CD4-positive, alpha-beta memory T cell (primary cell): ENCODE data around the gene ALK. TPM values are rescaled to one million over a fixed set of nuclear protein-coding genes. Genes with fewer than 3 reads are reported as not detected.

Experiments
- CTCF ChIA-PET: fragments of 350-600 bp; sonication (Branson Sonifier 250); formaldehyde crosslinking; loops from one replicate; lab custom pipeline; 2021; ENCODE audit warnings: inconsistent platforms; ENCODE audit not compliant: partially characterized antibody; lab: Charles Lee
- POLR2A ChIA-PET: fragments of 350-600 bp; sonication (Branson Sonifier 250); formaldehyde crosslinking; loops from one replicate; lab custom pipeline; 2021; ENCODE audit not compliant: partially characterized antibody; lab: Charles Lee
- DNase-seq, 5 donors: peaks; one replicate each; pipeline versions ENCODE4 v3.0.0 to v3.0.0-alpha.2; 2020 to 2022; ENCODE audit warnings: mixed read lengths in 1 of 5
- H3K27ac ChIP-seq: one replicate; pipeline ENCODE4 v1.7.0; 2013; ENCODE audit warnings: low read depth, low read length
- H3K27me3 ChIP-seq: 2 replicates; pipeline ENCODE4 v1.7.0; 2013; ENCODE audit warnings: mild to moderate bottlenecking, low read length, moderate library complexity; ENCODE audit not compliant: insufficient read depth
- H3K36me3 ChIP-seq: 2 replicates; pipeline ENCODE4 v1.7.0; 2013; ENCODE audit warnings: mild to moderate bottlenecking, low read length, moderate library complexity; ENCODE audit not compliant: insufficient read depth
- H3K4me1 ChIP-seq: 2 replicates; pipeline ENCODE4 v1.7.0; 2013; ENCODE audit warnings: mild to moderate bottlenecking, low read length, moderate library complexity; ENCODE audit not compliant: insufficient read depth
- H3K4me3 ChIP-seq, 2 donors: one replicate each; pipeline ENCODE4 v1.7.0; 2013; ENCODE audit warnings: low read length in 2 of 2, mild to moderate bottlenecking in 1 of 2
- H3K9me3 ChIP-seq, 2 donors: one replicate each; pipeline ENCODE4 v1.7.0; 2013; ENCODE audit warnings: low read length in 2 of 2, control low read depth in 1 of 2; ENCODE audit not compliant: control insufficient read depth in 1 of 2
- H3K27ac Mint-ChIP-seq, 7 donors: one replicate each; pipeline ENCODE4 v1.8.0; 2020 to 2021; ENCODE audit warnings: mixed read lengths in 7 of 7, mild to moderate bottlenecking in 6 of 7, inconsistent platforms in 3 of 7, moderate library complexity in 3 of 7
- H3K27me3 Mint-ChIP-seq, 2 donors: one replicate each; pipeline ENCODE4 v1.8.0; 2020 to 2021; ENCODE audit warnings: mixed read lengths in 2 of 2
- H3K36me3 Mint-ChIP-seq, 2 donors: one replicate each; pipeline ENCODE4 v1.8.0; 2020 to 2021; ENCODE audit warnings: mixed read lengths in 2 of 2, inconsistent platforms in 1 of 2, mild to moderate bottlenecking in 1 of 2
- H3K4me1 Mint-ChIP-seq, 4 donors: one replicate each; pipeline ENCODE4 v1.8.0; 2020 to 2021; ENCODE audit warnings: mixed read lengths in 4 of 4, mild to moderate bottlenecking in 1 of 4
- H3K4me3 Mint-ChIP-seq, 8 donors: one replicate each; pipeline ENCODE4 v1.8.0; 2020 to 2021; ENCODE audit warnings: mixed read lengths in 8 of 8, mild to moderate bottlenecking in 7 of 8, moderate library complexity in 6 of 8, inconsistent platforms in 3 of 8
- H3K9me3 Mint-ChIP-seq, 8 donors: one replicate each; pipeline ENCODE4 v1.8.0; 2020 to 2021; ENCODE audit warnings: mixed read lengths in 8 of 8, mild to moderate bottlenecking in 5 of 8, inconsistent platforms in 3 of 8, moderate library complexity in 1 of 8
- intact Hi-C: fragments of 100-400 bp; cut with micrococcal nuclease; formaldehyde crosslinking; loops from one replicate; pipeline ENCODE4 v1.15.1; 2023
- polyA plus RNA-seq, 2 donors: library from polyadenylated mRNA; unstranded; fragments of 300-500 nt; fragmentation: Illumina TruSeq; gene quantifications; one replicate each; pipeline ENCODE4 v1.2.3, GENCODE V29; 2021
- total RNA-seq, 2 experiments: library from RNA; stranded (reverse); gene quantifications; one replicate each; pipeline ENCODE4 v1.2.3, GENCODE V29; 2021

The ALK gene
- total and polyA plus RNA-seq, 4 experiments from 2014 or later = 0.07 TPM; not detected in 3

GRCh38 chr2:29336341-29337241 is 584.8 kb downstream of the ALK start:
- Mint-ChIP-seq H3K27ac (no peak overlapping the region), H3K9me3 (no peaks in the 10 kb centered on the region), H3K36me3 (no peaks in the 10 kb centered on the region), H3K4me3 (no peak overlapping the region), H3K4me1 (peaks cover 0 to 2% (median 0%) of the 10 kb centered on the region in 4 donors), H3K27me3 (no peaks in the 10 kb centered on the region)
- ChIA-PET CTCF (no interaction called here), POLR2A (no interaction called here)
- Histone ChIP-seq H3K27me3 (no peaks in the 10 kb centered on the region), H3K9me3 (no peaks in the 10 kb centered on the region), H3K4me1 (no peaks in the 10 kb centered on the region), H3K27ac (no peak overlapping the region), H3K4me3 (no peak overlapping the region), H3K36me3 (no peaks in the 10 kb centered on the region)
- intact Hi-C loops = no loop called here
- DNase-seq = no peak

DNA sequence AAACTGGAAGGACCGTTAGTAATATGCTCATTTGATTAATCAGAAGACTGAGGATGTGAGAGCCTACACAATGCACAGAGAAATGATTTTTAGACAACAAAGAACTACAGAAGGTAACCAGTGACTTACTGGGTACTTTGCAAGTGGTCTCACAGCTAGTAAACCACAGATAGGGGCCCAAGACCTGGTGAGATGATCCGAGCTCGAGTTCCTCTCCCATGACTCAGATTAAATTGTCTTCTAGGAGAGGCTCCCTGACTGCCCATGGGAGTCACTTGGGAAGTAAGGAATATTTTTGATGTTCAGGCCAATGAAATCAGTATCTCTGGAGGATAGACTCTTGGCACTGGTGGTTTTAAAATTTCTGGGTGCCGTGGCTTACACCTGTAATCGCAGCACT is 586.0 kb downstream of the ALK start:
- Histone ChIP-seq H3K9me3 (no peaks in the 10 kb centered on the region), H3K27me3 (no peaks in the 10 kb centered on the region), H3K4me3 (no peak overlapping the region), H3K27ac (no peak overlapping the region), H3K36me3 (no peaks in the 10 kb centered on the region), H3K4me1 (no peaks in the 10 kb centered on the region)
- Mint-ChIP-seq H3K4me1 (peaks cover 0 to 2% (median 0%) of the 10 kb centered on the region in 4 donors), H3K9me3 (no peaks in the 10 kb centered on the region), H3K36me3 (no peaks in the 10 kb centered on the region), H3K27me3 (no peaks in the 10 kb centered on the region), H3K4me3 (no peak overlapping the region), H3K27ac (no peak overlapping the region)
- intact Hi-C loops = no loop called here
- POLR2A ChIA-PET = no interaction called here
- CTCF ChIA-PET = no interaction called here
- DNase-seq = no peak

DNA sequence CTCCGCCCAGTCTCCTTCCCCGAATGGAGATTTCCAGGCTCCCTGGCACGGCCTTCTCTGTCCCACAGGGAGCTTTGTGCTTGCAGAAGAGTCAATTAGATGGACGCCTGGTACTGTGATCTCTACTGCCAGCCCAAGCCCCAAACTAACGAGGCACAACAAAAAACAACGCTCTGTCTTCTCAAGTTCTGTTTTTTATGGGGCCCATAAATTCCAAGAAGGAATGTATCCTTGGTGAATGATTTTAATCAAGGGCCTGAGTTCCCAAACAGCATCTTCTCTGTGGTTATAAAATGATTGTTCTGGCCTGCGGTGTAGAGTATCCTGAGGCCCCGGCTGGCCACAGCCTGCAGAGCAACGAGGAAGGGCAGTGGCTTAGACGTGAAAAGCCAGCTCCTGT is 586.7 kb downstream of the ALK start:
- DNase-seq = no peak
- H3K9me3 ChIP-seq = no peaks in the 10 kb centered on the region
- no peaks in the 10 kb centered on the region for H3K36me3 ChIP-seq
- Mint-ChIP-seq H3K27ac (no peak overlapping the region), H3K4me1 (peaks cover 0 to 2% (median 0%) of the 10 kb centered on the region in 4 donors), H3K4me3 (no peak overlapping the region), H3K9me3 (no peaks in the 10 kb centered on the region), H3K36me3 (no peaks in the 10 kb centered on the region), H3K27me3 (no peaks in the 10 kb centered on the region)
- CTCF ChIA-PET = no interaction called here
- no peak overlapping the region for H3K27ac ChIP-seq
- intact Hi-C loops = no loop called here
- no peaks in the 10 kb centered on the region for H3K4me1 ChIP-seq
- H3K27me3 ChIP-seq = no peaks in the 10 kb centered on the region
- POLR2A ChIA-PET = no interaction called here
- H3K4me3 ChIP-seq = no peak overlapping the region

DNA sequence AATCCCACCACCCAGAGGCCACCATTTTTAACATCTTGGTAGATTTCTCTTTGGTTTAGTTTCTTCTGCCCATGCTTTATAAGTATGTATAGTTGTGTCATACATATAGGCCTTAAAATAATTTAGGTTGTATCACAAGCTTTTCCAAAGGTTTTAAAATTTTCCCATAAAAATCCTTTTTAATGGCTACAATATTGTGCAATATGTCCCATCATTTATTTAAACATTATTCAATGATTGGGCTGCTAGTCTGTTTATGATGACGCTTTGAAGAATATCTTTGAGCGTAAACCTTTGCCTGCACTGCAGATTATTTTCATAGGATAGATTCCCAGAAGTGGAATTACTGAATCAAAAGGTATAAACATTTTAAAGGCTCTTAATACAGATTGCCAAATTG is 588.8 kb downstream of the ALK start:
- H3K4me1 Mint-ChIP-seq = peaks cover 0 to 2% (median 0%) of the 10 kb centered on the region in 4 donors
- Histone ChIP-seq H3K4me3 (no peak overlapping the region), H3K36me3 (no peaks in the 10 kb centered on the region), H3K4me1 (no peaks in the 10 kb centered on the region), H3K9me3 (no peaks in the 10 kb centered on the region), H3K27me3 (no peaks in the 10 kb centered on the region), H3K27ac (no peak overlapping the region)
- H3K4me3 Mint-ChIP-seq = no peak overlapping the region
- POLR2A ChIA-PET = no interaction called here
- H3K36me3 Mint-ChIP-seq = no peaks in the 10 kb centered on the region
- H3K27ac Mint-ChIP-seq = no peak overlapping the region
- CTCF ChIA-PET = interaction anchor here (2.5 kb wide), 1 partner anchor 24 kb away, joined by 11 read pairs; no protein-coding TSS in a partner anchor
- no peaks in the 10 kb centered on the region for H3K9me3 Mint-ChIP-seq
- DNase-seq = no peak
- intact Hi-C loops = no loop called here
- H3K27me3 Mint-ChIP-seq = no peaks in the 10 kb centered on the region

- Mint-ChIP-seq H3K36me3 (no peaks in the 10 kb centered on the region), H3K9me3 (no peaks in the 10 kb centered on the region), H3K4me1 (no peaks in the 10 kb centered on the region), H3K27ac (no peak overlapping the region), H3K4me3 (no peak overlapping the region), H3K27me3 (peaks cover 0 to 2% of the 10 kb centered on the region in 2 donors)
- Histone ChIP-seq H3K4me1 (no peaks in the 10 kb centered on the region), H3K4me3 (no peak overlapping the region), H3K36me3 (no peaks in the 10 kb centered on the region), H3K27ac (no peak overlapping the region), H3K9me3 (no peaks in the 10 kb centered on the region), H3K27me3 (no peaks in the 10 kb centered on the region)
- no peak for DNase-seq
- ChIA-PET CTCF (interaction anchor here (1.6 kb wide), 1 partner anchor 21 kb away, joined by 7 read pairs; no protein-coding TSS in a partner anchor), POLR2A (no interaction called here)
- intact Hi-C loops = no loop called here
Observed at GRCh38 chr2:29329899-29330298, 591.5 kb downstream of the ALK start.

GRCh38 chr2:29326926-29327325 is 594.5 kb downstream of the ALK start:
- no peaks in the 10 kb centered on the region for H3K36me3 ChIP-seq
- H3K9me3 Mint-ChIP-seq = peaks cover 0 to 2% (median 0%) of the 10 kb centered on the region in 8 donors
- no peak overlapping the region for H3K4me3 Mint-ChIP-seq
- no peaks in the 10 kb centered on the region for H3K4me1 ChIP-seq
- intact Hi-C loops = no loop called here
- H3K27ac ChIP-seq = no peak overlapping the region
- peaks cover 2 to 8% of the 10 kb centered on the region in 2 donors for H3K27me3 Mint-ChIP-seq
- no peak for DNase-seq
- H3K9me3 ChIP-seq = no peaks in the 10 kb centered on the region
- POLR2A ChIA-PET = no interaction called here
- no peaks in the 10 kb centered on the region for H3K27me3 ChIP-seq
- no peak overlapping the region for H3K4me3 ChIP-seq
- H3K27ac Mint-ChIP-seq = no peak overlapping the region
- no peaks in the 10 kb centered on the region for H3K4me1 Mint-ChIP-seq
- CTCF ChIA-PET = no interaction called here
- no peaks in the 10 kb centered on the region for H3K36me3 Mint-ChIP-seq

DNA sequence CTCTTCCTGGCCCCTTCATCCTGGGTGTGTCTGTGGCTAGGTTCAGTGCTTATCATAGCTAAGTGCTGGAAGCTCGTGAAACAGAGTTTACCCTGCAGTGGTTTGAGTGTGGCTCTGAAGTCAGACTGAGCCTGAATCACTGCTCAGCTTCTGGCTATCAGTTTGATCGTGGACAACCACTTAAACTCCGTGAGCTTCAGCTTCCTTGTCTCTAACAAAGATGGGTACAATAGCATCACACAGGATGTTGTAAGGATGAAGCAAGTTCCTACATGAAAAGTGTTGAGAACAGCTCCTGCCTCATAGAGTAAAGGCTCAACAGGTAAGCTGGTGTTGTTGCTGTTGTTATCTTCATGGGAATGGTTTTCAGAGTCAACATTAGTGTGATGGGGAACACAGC is 595.8 kb downstream of the ALK start:
- intact Hi-C loops = no loop called here
- no peak overlapping the region for H3K27ac ChIP-seq

More for the DNA sequence above, 595.8 kb downstream of the ALK start:
- no peak overlapping the region for H3K27ac Mint-ChIP-seq
- DNase-seq = no peak
- H3K4me1 Mint-ChIP-seq = no peaks in the 10 kb centered on the region
- Histone ChIP-seq H3K4me3 (no peak overlapping the region), H3K27me3 (no peaks in the 10 kb centered on the region), H3K36me3 (no peaks in the 10 kb centered on the region), H3K4me1 (no peaks in the 10 kb centered on the region), H3K9me3 (no peaks in the 10 kb centered on the region)
- no peaks in the 10 kb centered on the region for H3K36me3 Mint-ChIP-seq
- H3K4me3 Mint-ChIP-seq = no peak overlapping the region
- peaks cover 4 to 12% of the 10 kb centered on the region in 2 donors for H3K27me3 Mint-ChIP-seq
- POLR2A ChIA-PET = interaction anchor here (1.0 kb wide), 1 partner anchor 11 kb away, joined by 3 read pairs; no protein-coding TSS in a partner anchor
- CTCF ChIA-PET = interaction anchor here (1.2 to 1.6 kb wide), 2 partner anchors 11 to 16 kb away, joined by 4 to 7 read pairs; no protein-coding TSS in a partner anchor
- peaks cover 0 to 2% (median 0%) of the 10 kb centered on the region in 8 donors for H3K9me3 Mint-ChIP-seq
